Measurements from ENCODE around the gene HBM.

GRCh38 chr16:180101-180675 lies 14.4 kb downstream of the HBM start, which contains the start of gene HBQ1:
- TF ChIP-seq PATZ1 (CRISPR knock-in tag; IDR thresholded peaks at IDR 0.05; ENCODE audit: borderline replicate concordance) (no peak), RARB (CRISPR knock-in tag; IDR thresholded peaks at IDR 0.05) (no peak), POU6F1 (CRISPR knock-in tag; IDR thresholded peaks at IDR 0.05; ENCODE audit: borderline replicate concordance, low read depth) (no peak), BACH2 (CRISPR knock-in tag; IDR thresholded peaks at IDR 0.05; ENCODE audit: borderline replicate concordance) (no peak), ARNTL (CRISPR knock-in tag; IDR thresholded peaks at IDR 0.05; ENCODE audit: borderline replicate concordance, low read depth) (no peak), TSHZ2 (CRISPR knock-in tag; IDR thresholded peaks at IDR 0.05) (no peak)

Measured in SK-N-SH treated with all-trans-retinoic acid at 6 μM for 48 hours (cell line).